GM18511 (cell line): Measurements from ENCODE around the gene SPATA46.

ENCODE experiments used
- ATAC-seq: cut with Tn5 transposase; IDR thresholded peaks from one replicate; pipeline ENCODE4 v1.9.1; 2021; ENCODE audit warnings: mild to moderate bottlenecking, moderate library complexity; ENCODE audit not compliant: unreplicated experiment

The SPATA46 gene

GRCh38 chr1:162391790-162392563 lies 15.3 kb upstream of the SPATA46 start:
- no peak for ATAC-seq

- no peak for ATAC-seq
Measured at GRCh38 chr1:162390396-162391185, 13.9 kb upstream of the SPATA46 start.

DNA sequence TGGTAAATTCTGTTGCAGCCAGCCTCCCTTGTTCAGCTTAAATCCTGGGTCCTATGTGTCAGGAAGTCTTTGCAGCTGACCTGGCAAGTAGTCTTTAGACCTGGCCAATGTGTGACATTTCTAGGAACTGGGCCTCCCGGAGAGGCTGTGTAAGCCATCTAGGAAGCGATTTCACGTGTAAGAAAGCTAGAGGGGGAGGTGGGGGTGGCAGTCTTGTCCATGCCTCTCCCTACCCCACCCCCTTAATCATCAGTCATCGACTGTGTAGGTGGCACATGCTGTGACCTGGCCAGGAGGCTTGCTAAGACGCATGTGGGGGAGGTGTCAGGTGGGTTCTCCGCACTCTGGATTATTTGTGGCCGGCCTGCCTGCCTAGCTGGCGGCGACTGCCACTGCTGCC lies 13.3 kb upstream of the SPATA46 start:
- ATAC-seq: no peak

GRCh38 chr1:162389021-162389818 lies 12.6 kb upstream of the SPATA46 start:
- no peak for ATAC-seq

DNA sequence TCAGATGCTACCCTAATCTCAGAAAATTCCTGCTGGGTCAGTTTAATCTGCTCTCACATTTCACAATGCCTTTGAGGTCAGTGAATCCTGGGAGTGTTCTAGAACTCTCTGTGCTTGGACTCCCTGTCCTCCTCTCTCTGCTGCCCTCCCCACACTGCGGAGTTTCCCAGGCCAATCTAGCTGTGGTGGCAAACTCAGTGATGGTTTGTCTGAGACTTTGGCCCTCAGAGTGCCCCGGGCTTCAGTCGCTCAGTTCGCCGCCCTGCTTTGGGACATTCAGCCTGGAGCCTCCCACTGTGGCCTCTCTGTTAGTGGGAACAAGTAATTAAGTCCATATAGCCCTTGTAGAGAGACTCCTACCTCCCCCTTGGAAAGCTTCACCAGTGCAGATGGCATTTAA lies 12.0 kb upstream of the SPATA46 start:
- no peak for ATAC-seq

DNA sequence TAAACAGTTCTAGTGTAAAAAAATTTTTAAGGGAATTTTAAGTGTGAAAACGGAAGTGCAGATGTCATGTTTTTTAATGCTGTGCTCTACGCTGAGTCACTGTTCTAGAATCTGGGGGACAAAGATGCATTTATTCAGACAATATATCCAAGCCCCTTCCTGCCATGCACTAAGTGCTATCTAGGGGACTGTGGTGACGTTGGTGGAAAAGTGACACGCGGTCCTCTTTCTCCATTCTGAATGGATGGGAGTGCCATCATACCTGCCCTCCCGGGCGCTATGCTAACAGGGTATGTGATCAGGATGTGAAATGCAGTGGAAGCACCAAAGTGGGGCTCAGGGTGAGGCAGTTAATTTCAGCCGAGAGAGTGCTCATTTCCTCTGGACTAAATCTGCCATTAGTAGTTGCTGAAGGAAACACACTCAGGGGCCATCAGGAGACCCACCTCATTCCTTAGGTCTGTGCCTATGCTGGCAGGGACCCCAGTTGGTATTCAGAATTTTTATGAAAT lies 11.5 kb upstream of the SPATA46 start:
- ATAC-seq: no peak

GRCh38 chr1:162387226-162388082 lies 10.8 kb upstream of the SPATA46 start:
- ATAC-seq: no peak

DNA sequence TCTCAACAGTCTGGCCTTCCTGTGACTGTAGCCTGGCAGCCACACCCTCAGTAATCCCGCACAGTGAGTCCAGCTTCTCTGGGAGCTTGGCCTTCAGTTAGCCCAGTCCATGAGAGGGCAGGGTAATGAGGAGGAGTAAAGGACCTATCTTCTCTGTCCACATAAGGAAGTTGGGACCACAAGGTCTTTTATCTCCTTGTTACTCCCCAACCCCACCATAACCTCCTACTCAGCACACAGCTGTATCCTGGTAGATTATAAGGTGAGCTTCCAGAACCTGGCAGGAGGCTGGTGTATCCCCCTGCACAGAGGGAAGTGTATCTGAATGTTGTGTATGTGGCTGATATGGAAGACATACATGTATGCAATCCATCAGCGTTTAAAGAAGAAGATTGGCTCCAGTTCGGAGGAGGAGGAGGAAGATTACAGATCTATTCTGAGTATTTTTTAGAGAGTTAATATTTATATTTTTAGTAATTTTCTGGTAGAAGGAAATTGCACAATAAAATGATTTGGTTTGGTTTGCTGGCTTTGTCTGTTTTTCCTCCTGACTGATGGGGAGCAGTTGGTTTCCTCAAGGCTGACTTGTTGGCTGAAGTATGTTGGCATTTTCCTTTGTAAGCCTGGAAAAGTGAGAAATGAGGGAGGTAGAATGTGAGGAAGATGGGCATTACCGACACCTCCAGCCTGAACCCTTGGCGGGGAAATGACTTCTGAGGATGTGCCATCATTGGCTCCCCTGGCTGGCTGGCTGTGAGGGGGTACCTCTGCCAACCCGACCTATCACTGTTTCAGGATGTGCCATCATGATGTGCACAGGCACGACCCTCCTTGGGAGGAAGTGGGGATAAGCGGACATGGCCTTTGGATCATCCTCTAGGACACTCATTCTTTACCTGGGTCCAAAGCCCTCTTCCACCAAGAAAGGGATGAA lies 9.9 kb upstream of the SPATA46 start:
- ATAC-seq: no peak

GRCh38 chr1:162385702-162386101 lies 9.0 kb upstream of the SPATA46 start:
- no peak for ATAC-seq

GRCh38 chr1:162385280-162385623 lies 8.6 kb upstream of the SPATA46 start:
- no peak for ATAC-seq

DNA sequence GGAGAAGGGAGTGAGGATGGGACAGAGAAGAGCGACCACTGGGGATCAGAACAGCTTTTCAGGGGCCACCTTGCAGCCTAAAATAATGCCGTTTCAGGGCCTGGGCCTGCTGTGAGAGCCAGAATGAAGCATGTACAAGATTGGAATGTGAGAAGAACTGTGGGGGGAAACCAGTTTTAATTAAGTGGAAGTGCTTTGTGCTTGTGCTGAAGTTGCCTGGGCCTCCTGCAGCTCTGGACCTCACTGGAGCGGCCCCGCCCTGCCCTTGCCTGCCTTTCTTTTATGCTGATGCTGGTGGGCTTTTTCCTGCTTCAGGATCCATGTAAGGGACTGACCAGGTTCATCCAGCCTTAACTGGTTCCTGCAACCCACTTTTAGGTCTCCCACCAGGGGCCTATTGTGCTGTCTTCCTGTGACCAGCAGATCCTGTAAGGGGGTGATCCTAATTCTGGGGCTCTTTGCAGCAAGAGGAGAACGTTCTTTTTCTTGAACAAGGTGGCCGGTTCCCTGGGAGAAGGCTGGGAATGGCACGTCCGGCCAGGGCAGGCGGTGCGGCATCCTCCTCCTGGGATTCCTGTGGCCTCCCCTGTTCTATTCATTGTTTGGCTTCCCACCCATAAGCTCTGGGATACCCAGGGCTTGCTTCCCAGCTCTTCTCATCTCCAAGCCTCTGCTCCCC lies 8.1 kb upstream of the SPATA46 start:
- ATAC-seq: no peak

DNA sequence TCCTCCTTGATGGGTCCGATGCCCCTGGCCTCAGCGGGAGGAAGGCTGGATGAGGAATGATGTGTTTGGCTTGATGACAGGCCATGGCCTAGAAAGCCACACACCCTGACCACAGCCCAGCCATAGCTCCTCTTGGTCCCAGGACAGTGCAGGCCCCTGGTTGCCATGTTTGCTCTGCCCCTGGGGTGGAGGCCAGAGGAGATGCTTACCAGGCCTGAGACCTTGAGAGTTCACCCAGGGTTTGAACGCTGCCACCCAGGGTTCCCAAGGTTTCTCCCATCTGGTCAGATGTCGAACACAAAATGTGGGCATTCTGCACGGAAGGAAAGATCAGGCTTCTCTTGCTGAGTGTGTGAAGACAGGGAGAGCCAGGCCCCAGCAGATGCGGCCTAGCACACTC lies 7.5 kb upstream of the SPATA46 start:
- no peak for ATAC-seq

DNA sequence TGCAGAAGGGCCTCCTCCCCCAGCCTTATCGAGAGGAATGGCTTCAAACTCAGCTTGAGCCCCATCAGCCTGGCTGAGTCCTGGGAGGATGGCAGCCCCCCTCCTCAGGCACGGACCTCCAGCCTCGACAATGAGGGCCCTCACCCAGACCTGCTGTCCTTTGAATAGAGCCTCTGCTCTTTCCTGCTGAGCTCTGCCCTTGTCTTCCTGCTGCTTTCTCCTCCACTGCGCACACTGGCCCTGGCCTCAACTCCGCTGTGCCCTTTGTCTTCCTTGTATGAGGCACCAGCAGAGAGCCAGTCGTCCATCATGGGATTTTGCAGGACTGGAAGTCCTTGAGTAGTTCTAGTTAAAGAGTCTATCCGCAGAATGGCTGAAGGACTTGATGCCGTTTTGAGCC lies 6.9 kb upstream of the SPATA46 start:
- no peak for ATAC-seq

DNA sequence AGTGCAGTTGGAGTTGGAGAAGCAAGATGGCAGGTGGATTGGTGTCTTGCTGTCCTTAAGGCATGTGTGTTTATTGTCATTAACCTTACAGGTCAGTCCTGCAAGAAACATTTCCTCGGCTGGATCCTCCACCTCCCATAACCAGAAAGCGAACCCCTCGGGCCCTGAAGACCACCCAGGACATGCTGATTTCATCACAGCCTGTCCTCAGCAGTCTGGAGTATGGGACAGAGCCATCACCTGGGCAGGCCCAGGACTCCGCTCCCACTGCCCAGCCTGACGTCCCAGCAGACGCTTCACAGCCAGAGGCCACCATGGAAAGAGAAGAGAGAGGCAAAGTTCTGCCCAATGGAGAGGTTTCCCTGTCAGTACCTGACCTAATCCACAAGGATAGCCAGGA lies 6.4 kb upstream of the SPATA46 start:
- no peak for ATAC-seq

DNA sequence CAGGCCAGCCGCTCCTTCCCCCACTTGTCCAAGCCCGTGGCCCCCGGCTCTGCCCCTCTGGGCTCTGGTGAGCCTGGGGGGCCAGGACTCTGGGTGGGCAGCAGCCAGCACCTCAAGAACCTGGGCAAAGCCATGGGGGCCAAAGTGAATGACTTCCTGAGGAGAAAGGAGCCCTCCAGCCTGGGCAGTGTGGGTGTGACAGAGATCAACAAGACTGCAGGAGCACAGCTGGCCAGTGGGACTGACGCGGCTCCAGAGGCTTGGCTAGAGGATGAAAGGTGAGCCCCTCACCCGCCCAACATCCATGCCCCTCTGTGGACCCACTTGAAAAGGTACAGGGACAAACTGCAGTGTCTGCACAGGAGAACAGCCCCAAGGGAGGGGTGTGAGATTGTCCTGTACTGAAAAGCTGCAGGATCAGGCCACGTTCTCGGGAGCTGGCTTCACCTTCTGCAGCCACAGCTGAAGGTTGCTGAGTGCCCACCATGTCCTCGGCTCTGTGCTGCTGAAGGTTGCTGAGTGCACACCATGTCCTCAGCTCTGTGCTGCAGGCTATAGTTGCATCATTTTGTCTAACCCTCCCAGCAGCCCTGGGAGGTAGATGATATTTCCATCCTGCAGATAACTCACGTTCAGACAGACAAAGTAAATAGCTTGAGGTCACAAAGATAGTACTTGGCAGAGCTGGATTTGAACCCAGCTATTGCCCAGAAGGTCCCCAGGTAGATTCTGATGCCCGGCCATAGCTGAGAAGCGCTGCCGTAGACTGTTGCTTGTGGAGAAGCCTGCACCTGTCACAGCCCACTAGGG lies 5.5 kb upstream of the SPATA46 start:
- no peak for ATAC-seq

DNA sequence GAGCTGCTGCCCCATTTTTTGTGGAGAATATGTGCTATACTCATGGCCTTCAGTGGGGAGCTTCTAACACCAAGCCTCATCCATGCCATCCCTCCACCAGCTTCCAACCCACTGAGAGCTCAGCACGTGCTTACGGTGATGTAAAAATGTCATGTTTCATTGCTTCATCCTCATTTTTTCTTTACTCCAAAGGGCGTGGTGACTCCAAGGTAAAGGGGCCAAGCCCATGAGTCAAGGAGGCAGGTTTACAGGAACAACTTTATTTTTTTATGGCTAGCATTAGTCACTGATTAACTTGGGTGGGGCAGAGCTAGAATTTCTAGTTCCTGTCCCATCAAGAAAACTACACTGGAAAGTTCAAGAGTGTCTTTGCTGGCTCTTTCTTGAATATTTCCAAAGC lies 4.7 kb upstream of the SPATA46 start, which contains the start of gene C1orf226:
TSS of gene C1orf226 (plus strand) at position 346 of the 400 bp plus-strand sequence. CDS start 174 bp downstream, outside the sequence.
- ATAC-seq: no peak

DNA sequence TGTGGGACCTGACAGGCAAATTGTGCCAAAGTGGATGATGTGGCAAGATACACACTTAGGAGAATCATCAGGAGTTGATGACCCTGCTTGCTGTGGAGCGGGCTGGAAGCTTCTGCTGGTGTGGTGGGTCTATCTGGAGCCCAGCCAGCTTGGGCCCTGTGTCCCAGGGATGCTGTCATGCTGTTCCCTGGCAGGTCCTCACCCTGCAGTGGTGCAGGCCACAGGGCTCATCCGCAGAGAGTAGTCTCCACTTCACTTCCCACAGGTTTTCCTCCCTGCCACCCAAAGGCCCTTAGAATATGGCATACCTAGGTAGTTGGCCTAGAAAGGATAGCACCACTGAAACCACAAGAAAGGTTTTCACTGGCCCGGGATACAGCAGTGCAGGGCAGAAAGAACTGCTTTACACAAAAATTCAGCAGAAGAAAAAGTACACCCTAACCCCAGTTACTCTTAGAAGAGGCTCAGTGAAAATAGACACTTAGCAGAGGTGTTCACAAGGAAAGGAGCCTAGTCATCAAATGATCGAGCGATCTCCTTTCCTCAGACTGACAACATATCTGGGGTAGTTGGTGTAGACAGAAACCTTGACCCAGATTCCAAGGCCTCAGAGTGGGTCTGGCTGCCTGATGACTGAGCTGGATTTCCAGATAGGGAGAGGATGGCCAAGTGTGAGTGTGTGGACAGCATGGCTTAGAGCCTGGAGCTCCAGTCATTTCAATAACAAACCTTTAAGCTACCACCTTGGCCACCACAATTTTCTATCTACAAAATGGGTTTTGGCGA lies 3.6 kb upstream of the SPATA46 start:
- no peak for ATAC-seq
